GM18502 (cell line): ENCODE data around the gene DUSP8.
"Not testable (repeated sequence)": the region's sequence is repeated elsewhere in the genome, so short reads cannot be mapped to it uniquely, and the experiment has no call there.

Experiments used
- ATAC-seq: cut with Tn5 transposase; IDR thresholded peaks from one replicate; pipeline ENCODE4 v1.9.1; 2021; ENCODE audit warnings: mild to moderate bottlenecking; ENCODE audit not compliant: unreplicated experiment, poor library complexity

Gene DUSP8

DNA sequence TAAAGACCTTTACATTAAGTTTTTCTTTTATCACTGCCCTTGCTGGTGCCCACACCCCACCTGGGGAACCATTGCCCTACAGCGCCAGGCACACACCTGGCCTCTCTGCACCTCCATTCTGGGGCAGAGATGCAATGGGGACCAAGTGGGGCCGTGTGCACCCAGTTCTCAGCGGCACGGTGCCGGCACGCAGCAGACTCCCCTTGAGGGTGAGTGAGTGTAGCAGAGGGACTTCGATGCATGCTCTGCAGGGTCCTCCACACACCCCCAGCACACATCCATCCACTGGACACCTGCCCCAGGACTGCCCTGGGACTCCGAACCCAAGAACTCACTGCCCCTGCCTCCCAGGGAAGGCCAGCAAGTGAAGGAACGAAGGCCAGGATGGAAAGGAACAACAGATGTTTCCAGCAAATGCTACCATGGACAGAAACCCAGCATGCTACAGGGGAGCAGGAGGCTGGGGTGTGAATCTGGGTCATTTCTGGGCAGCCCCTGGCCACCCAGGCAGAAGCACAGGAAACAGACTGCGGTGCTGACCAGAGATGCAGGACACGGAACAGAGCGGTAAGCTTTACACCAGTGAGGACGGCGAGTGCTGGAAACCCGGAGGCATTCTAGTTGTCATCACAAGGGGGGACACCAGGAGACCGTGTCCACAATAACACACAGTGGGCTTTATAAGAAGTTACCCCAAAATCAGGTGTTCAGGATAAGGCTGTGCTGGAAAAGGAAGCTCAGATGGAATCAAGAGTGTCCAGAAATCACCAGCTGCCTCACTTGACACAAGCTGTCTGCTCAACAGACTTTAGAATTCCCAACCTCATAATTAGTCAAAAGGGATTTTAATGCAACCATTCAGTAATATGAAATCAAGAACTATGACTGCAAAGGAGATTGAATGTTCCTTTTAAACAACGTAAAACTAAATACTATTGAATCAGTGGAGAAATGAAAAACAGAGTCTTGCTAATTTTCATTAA, 52.8 kb downstream of the DUSP8 start:
- ATAC-seq: no peak

DNA sequence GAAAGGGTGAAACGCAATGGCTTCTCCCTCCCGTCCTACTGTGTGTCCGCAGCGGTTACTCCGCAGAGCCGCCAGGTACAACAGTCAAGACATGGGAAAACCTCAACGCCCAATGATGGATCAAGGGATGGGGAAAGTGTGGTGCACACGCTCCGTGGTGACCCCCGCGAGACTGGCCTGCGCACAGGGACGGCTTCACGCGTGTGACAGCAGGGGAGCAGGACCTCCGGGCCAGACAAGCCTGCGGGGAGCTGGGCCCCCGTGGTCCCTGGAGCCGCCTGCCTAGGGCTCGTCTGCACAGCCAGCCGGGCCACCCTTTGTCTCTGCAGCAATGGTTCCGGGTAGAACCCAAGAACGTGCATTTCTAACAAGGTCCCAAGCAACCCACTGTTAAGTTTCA, 53.8 kb downstream of the DUSP8 start:
- no peak for ATAC-seq

GRCh38 chr11:1517117-1518005, 54.7 kb downstream of the DUSP8 start:
- ATAC-seq: no peak

GRCh38 chr11:1516273-1517067, 55.6 kb downstream of the DUSP8 start:
- no peak for ATAC-seq

DNA sequence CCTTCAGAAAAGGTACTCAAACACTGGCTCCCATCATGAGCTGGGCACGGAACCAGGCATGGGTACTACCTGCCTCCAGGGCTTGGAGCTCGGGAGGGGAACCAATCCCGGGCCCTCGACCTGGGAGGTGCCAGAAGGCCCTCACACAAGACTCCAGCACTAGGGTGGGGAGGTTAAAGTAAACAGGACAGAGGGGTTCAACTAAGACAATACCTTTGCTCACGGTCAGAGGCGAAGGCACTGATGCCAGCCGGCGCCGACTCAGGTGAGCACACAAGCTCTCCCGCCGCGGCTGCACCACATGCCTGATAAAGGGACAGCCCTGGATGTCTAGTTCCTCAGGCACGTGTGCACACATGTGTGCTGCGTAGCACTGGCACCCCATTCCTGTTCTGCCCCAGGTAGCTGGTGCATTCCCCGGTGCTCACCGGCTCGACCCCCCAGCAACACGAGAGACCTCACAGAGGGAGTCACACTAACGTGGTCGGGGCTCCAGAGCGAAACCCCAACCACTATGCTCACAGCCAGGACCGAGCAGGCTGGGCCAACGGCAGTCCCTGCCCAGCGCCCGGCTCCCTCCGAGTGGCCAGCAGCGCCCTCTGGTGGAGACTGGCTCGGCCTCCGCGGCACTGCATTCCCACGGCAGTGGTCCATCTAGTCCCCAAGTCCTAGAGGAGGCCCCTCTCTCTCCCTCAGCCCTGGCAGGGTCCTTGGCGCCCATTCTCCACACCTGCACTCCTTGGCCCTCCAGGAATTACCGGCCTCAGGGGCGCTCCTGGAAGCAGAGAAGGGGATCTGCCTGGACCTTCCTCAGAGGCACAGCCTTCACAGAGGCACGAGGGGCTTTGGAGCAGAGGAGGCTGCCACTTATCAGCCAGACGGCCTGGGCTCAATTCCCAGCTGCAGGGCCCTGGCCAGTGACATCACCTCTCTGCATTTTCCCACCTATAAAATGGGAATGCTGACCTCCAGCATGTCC, 56.7 kb downstream of the DUSP8 start:
- ATAC-seq: no peak

DNA sequence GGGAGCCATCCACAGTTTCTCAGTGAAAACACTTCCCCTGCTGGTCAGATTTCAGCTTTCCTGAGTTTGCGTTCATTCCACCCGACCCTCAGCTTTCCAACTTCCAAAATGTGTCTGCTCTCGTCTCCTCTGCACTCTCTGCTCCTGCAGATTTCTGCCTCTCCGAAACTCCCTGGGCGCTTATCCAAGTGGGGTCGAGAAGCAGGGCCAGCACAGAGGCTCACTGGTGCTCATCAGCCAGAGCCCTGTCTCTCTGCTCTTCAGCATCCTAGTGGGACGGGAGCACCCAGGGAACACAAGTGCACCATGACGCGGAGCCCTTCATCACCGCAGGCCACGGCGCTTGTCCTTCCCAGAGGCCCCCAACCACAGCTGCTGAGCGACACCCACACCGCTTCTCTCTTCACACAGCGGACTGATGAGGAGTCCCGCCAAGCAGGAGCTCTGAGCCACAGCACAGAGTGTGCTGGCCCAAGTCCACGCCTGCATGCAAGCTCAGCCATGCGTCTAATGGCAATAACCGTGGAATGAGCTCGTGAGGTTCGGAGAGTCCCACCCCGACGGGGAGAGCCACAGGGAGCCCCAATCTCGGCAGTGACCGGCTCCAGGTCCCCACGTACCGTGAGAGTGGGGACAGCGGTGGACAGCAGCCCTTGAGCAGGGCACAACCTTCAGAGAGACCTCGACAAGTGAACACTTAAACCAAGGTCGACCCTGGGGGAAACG, 57.6 kb downstream of the DUSP8 start:
- ATAC-seq: no peak

GRCh38 chr11:1513326-1514296, 58.5 kb downstream of the DUSP8 start:
- ATAC-seq: no peak

DNA sequence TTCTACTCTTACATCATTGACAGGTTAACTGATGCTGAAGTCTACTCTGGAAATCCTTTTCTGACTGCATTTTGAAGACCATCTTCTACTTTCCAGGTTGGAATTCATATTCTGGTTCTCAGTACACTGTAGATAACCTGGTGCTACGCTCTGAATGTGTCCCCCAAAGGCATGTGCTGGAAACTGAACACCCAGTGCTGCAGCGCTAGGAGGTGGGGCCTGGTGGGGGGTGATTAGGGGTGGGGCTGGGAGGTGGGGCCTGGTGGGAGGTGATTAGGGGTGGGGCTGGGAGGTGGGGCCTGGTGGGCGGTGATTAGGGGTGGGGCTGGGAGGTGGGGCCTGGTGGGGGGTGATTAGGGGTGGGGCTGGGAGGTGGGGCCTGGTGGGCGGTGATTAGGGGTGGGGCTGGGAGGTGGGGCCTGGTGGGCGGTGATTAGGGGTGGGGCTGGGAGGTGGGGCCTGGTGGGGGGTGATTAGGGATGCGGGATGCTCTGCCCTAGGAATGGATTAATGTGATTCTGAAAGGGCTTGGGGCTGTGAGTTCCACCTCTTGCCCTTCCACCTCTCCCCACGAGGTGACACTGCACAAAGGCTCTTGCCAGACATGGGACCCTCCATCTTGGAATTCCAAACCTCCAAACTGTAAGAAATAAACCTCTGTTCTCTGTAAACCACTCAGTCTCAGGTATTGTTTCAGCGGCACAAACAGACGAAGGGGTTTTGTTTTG, 59.4 kb downstream of the DUSP8 start:
- ATAC-seq: not testable (repeated sequence)

GRCh38 chr11:1511937-1512496, 60.1 kb downstream of the DUSP8 start:
- ATAC-seq: no peak

- no peak for ATAC-seq
These were observed 61.1 kb downstream of the DUSP8 start for GRCh38 chr11:1510928-1511327.

DNA sequence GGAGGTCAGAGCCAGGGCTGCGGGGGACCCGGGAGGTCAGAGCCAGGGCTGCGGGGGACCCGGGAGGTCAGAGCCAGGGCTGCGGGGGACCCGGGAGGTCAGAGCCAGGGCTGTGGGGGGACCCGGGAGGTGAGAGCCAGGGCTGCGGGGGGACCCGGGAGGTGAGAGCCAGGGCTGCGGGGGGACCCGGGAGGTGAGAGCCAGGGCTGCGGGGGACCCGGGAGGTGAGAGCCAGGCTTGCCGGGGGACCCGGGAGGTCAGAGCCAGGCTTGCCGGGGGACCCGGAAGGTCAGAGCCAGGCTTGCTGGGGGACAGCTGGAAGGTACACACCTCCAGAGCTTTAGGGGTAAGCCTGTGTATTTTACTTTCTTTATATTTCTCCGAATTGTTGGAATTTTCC, 61.7 kb downstream of the DUSP8 start:
- not testable (repeated sequence) for ATAC-seq

- ATAC-seq: no peak
These were observed 62.3 kb downstream of the DUSP8 start for GRCh38 chr11:1509626-1510255.

DNA sequence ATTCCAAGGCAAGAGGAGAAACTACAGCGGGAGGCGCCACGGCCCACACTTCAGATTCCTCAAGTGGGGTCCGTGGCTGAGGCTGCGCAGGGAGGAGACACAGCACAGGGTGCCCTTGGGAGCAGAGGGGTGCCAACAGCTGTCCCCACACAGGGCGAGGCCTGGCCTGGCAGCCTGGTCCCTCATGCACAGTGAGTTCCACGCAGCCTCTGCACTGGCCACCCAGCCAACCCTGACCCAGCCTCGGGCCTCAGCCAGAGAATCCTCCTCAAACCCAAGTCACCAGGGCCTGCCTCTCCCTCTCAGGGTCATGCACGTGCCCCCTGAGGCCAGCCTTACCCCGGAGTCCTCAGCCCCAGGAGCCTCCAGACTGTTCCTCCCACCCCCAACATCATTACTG, 63.1 kb downstream of the DUSP8 start:
- no peak for ATAC-seq

DNA sequence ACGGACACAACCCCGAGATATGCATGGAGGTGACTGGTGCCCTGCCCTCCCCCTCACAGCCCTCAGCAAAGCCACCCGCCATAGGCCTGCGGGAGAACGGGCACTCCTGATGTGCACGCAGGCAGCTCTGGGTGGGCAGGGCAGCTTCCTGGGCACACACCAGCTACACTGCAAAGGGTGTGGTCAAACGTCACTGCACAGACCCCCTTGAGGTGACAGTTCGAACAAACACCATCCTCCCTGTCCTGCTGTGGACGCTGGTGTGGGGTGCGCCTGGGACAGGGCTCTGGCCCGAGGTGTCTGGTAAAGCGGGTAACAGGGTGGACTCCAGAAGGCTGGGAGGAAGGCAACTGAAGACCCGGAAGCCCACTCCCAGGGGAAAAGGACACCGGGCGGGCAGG, 63.6 kb downstream of the DUSP8 start:
- ATAC-seq: no peak

GRCh38 chr11:1507381-1508140, 64.5 kb downstream of the DUSP8 start:
- no peak for ATAC-seq
